PC-9 (cell line): ENCODE data around the gene PRAC2. TPM values are rescaled to one million over a fixed set of nuclear protein-coding genes. Genes with fewer than 3 reads are reported as not detected.

Source experiments
- BruUV-seq: library from RNA; stranded (reverse); fragments of 400-500 nt; replicated peaks from 2 replicates; lab custom pipeline; 2021; lab: Mats Ljungman, UMichigan
- CTCF ChIA-PET: fragments of 300-600 bp; sonication (Branson Sonifier 250); formaldehyde crosslinking; loops from one replicate; lab custom pipeline; 2022; ENCODE audit warnings: antibody characterized with exemption; lab: Charles Lee
- POLR2A ChIA-PET: fragments of 300-600 bp; sonication (Branson Sonifier 250); formaldehyde crosslinking; loops from one replicate; lab custom pipeline; 2022; ENCODE audit warnings: antibody characterized with exemption; ENCODE audit not compliant: unreplicated experiment; lab: Charles Lee
- DNase-seq, 2 experiments: peaks; one replicate each; pipeline versions ENCODE4 v3.0.0 to v3.0.0-alpha.2; 2015 to 2022; ENCODE audit warnings: mixed read lengths in 1 of 2
- H2AFZ ChIP-seq: fragments of 200-600 bp; sonication (generic); 2 replicates; pipeline ENCODE4 v1.8.1; 2017; ENCODE audit warnings: antibody characterized with exemption
- H3F3A ChIP-seq: fragments of 200-600 bp; sonication (generic); 2 replicates; pipeline ENCODE4 v1.8.1; 2017; ENCODE audit warnings: antibody characterized with exemption, mild to moderate bottlenecking, low read depth; ENCODE audit not compliant: insufficient read depth
- H3K27ac ChIP-seq: fragments of 200-600 bp; sonication (generic); 2 replicates; pipeline ENCODE4 v1.6.1; 2016; ENCODE audit warnings: mixed run types
- H3K27me3 ChIP-seq: fragments of 200-600 bp; sonication (generic); 2 replicates; pipeline ENCODE4 v1.6.1; 2016; ENCODE audit warnings: low read depth, mixed run types; ENCODE audit not compliant: insufficient read depth
- H3K36me3 ChIP-seq: fragments of 200-600 bp; sonication (generic); 2 replicates; pipeline ENCODE4 v1.6.1; 2016; ENCODE audit warnings: low read depth, mixed run types
- H3K4me1 ChIP-seq: fragments of 200-600 bp; sonication (generic); replicated peaks from 2 replicates; pipeline ENCODE4 v1.6.1; 2016; ENCODE audit warnings: mixed run types; ENCODE audit not compliant: insufficient read depth
- H3K4me2 ChIP-seq: fragments of 200-600 bp; sonication (generic); 2 replicates; pipeline ENCODE4 v1.6.1; 2017; ENCODE audit warnings: mixed run types
- H3K4me3 ChIP-seq: fragments of 200-600 bp; sonication (generic); 2 replicates; pipeline ENCODE4 v1.6.1; 2016; ENCODE audit warnings: mixed run types
- H3K79me2 ChIP-seq: fragments of 200-600 bp; sonication (generic); 2 replicates; pipeline ENCODE4 v1.6.1; 2017; ENCODE audit warnings: low read depth, mixed run types
- H3K9me2 ChIP-seq: fragments of 200-600 bp; sonication (generic); 2 replicates; pipeline ENCODE4 v1.8.1; 2017; ENCODE audit warnings: mild to moderate bottlenecking; ENCODE audit not compliant: insufficient read depth
- H3K9me3 ChIP-seq: fragments of 200-600 bp; sonication (generic); 2 replicates; pipeline ENCODE4 v1.8.1; 2016; ENCODE audit warnings: low read depth; ENCODE audit not compliant: insufficient read depth
- H4K20me1 ChIP-seq: fragments of 200-600 bp; sonication (generic); 2 replicates; pipeline ENCODE4 v1.8.1; 2017; ENCODE audit not compliant: insufficient read depth
- EZH2 ChIP-seq: fragments of 200-600 bp; sonication (generic); IDR thresholded peaks from 2 replicates; pipeline ENCODE4 v1.8.0; 2017; ENCODE audit warnings: antibody characterized with exemption, low read depth
- intact Hi-C: fragments of 100-400 bp; cut with micrococcal nuclease; formaldehyde crosslinking; loops from one replicate; pipeline ENCODE4 v1.10.0; 2022; ENCODE audit not compliant: unreplicated experiment
- total RNA-seq: library from RNA; stranded (reverse); gene quantifications from 2 replicates; pipeline ENCODE4 v1.2.3, GENCODE V29; 2021
- TF ChIP-seq, protein P1 (sequence below): fragments of 200-600 bp; sonication (generic); conservative IDR thresholded peaks from 2 replicates; pipeline ENCODE4 v1.6.1; 2017; ENCODE audit warnings: mixed run types, antibody characterized with exemption, mild to moderate bottlenecking, moderate library complexity

PRAC2 gene
- total RNA-seq, 1 experiment from 2014 or later, result not detected

GRCh38 chr17:48734333-48735061 lies 11.5 kb downstream of the PRAC2 start:
- Histone ChIP-seq H3F3A (no peaks in the 10 kb centered on the region), H4K20me1 (no peaks in the 10 kb centered on the region), H3K4me2 (no peak overlapping the region), H3K27me3 (peaks cover 96% of the 10 kb centered on the region), H3K27ac (no peak overlapping the region), H3K9me3 (no peaks in the 10 kb centered on the region), H3K4me3 (no peak overlapping the region), H3K36me3 (no peaks in the 10 kb centered on the region), H3K79me2 (no peaks in the 10 kb centered on the region), H3K9me2 (no peaks in the 10 kb centered on the region), H3K4me1 (no peaks in the 10 kb centered on the region), H2AFZ (no peak overlapping the region)
- CTCF ChIA-PET, result no interaction called here
- no TSS peak for BruUV-seq
- no peak for TF ChIP-seq EZH2
- TF ChIP-seq, protein P1, sequence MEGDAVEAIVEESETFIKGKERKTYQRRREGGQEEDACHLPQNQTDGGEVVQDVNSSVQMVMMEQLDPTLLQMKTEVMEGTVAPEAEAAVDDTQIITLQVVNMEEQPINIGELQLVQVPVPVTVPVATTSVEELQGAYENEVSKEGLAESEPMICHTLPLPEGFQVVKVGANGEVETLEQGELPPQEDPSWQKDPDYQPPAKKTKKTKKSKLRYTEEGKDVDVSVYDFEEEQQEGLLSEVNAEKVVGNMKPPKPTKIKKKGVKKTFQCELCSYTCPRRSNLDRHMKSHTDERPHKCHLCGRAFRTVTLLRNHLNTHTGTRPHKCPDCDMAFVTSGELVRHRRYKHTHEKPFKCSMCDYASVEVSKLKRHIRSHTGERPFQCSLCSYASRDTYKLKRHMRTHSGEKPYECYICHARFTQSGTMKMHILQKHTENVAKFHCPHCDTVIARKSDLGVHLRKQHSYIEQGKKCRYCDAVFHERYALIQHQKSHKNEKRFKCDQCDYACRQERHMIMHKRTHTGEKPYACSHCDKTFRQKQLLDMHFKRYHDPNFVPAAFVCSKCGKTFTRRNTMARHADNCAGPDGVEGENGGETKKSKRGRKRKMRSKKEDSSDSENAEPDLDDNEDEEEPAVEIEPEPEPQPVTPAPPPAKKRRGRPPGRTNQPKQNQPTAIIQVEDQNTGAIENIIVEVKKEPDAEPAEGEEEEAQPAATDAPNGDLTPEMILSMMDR, result no peak
- DNase-seq, result no peak
- intact Hi-C loops, result no loop called here
- POLR2A ChIA-PET, result no interaction called here

GRCh38 chr17:48735062-48735351 lies 12.0 kb downstream of the PRAC2 start:
- H3K4me3 ChIP-seq, result no peak overlapping the region
- ChIA-PET CTCF (no interaction called here), POLR2A (no interaction called here)
- no TSS peak for BruUV-seq
- TF ChIP-seq, protein P1, result no peak
- no peak for TF ChIP-seq EZH2
- no peaks in the 10 kb centered on the region for H3F3A ChIP-seq
- H3K9me3 ChIP-seq, result no peaks in the 10 kb centered on the region
- intact Hi-C loops, result no loop called here
- H3K4me1 ChIP-seq, result no peaks in the 10 kb centered on the region
- H3K27me3 ChIP-seq, result peaks cover 96% of the 10 kb centered on the region
- H3K4me2 ChIP-seq, result no peak overlapping the region
- no peaks in the 10 kb centered on the region for H3K9me2 ChIP-seq
- H2AFZ ChIP-seq, result no peak overlapping the region
- H3K27ac ChIP-seq, result no peak overlapping the region
- H3K36me3 ChIP-seq, result no peaks in the 10 kb centered on the region
- no peak for DNase-seq
- no peaks in the 10 kb centered on the region for H4K20me1 ChIP-seq
- H3K79me2 ChIP-seq, result no peaks in the 10 kb centered on the region

- H3K79me2 ChIP-seq, result no peaks in the 10 kb centered on the region
- no peak overlapping the region for H2AFZ ChIP-seq
- H3K36me3 ChIP-seq, result no peaks in the 10 kb centered on the region
- no peak overlapping the region for H3K27ac ChIP-seq
- DNase-seq, result no peak
- no peaks in the 10 kb centered on the region for H3K4me1 ChIP-seq
- no peak overlapping the region for H3K4me3 ChIP-seq
- POLR2A ChIA-PET, result no interaction called here
- TF ChIP-seq, protein P1, result no peak
- TF ChIP-seq EZH2, result no peak
- no TSS peak for BruUV-seq
- peaks cover 97% of the 10 kb centered on the region for H3K27me3 ChIP-seq
- H3K9me3 ChIP-seq, result no peaks in the 10 kb centered on the region
- no peak overlapping the region for H3K4me2 ChIP-seq
- H3F3A ChIP-seq, result no peaks in the 10 kb centered on the region
- intact Hi-C loops, result no loop called here
- H3K9me2 ChIP-seq, result no peaks in the 10 kb centered on the region
- CTCF ChIA-PET, result interaction anchor here (0.7 kb wide), 1 partner anchor 142 kb away, joined by 3 read pairs; no protein-coding TSS in a partner anchor
- H4K20me1 ChIP-seq, result no peaks in the 10 kb centered on the region
These were observed 14.5 kb downstream of the PRAC2 start for GRCh38 chr17:48737330-48738043.
